Activated naive CD4-positive, alpha-beta T cell treated with anti-CD3 and anti-CD28 coated beads, Interleukin-2, amount 50 U/mL, for 16 hours (primary cell): Measurements from ENCODE around the gene BHMT2.

Experiments
- DNase-seq: peaks from one replicate; pipeline ENCODE4 v3.0.0-alpha.2; 2020

Gene BHMT2

GRCh38 chr5:79074641-79075040 lies 5.1 kb downstream of the BHMT2 start:
- DNase-seq: no peak

- DNase-seq: no peak
These were observed 6.3 kb downstream of the BHMT2 start for GRCh38 chr5:79075646-79076426.

- no peak for DNase-seq
These were observed 7.3 kb downstream of the BHMT2 start for GRCh38 chr5:79076819-79077218.

- no peak for DNase-seq
These were observed 8.3 kb downstream of the BHMT2 start for GRCh38 chr5:79077680-79078365.

GRCh38 chr5:79080804-79081203 lies 11.2 kb downstream of the BHMT2 start:
- DNase-seq: no peak

- DNase-seq: no peak
These were observed 12.2 kb downstream of the BHMT2 start for GRCh38 chr5:79081779-79082178.

GRCh38 chr5:79086116-79086515 lies 16.5 kb downstream of the BHMT2 start:
- DNase-seq: no peak

GRCh38 chr5:79088507-79088906 lies 18.9 kb downstream of the BHMT2 start:
- no peak for DNase-seq

- DNase-seq: no peak
These were observed 21.5 kb downstream of the BHMT2 start for GRCh38 chr5:79091064-79091463.

- DNase-seq: no peak
These were observed 24.2 kb downstream of the BHMT2 start for GRCh38 chr5:79093762-79094161.

- DNase-seq: no peak
These were observed 36.3 kb downstream of the BHMT2 start for GRCh38 chr5:79105868-79106267.

- no peak for DNase-seq
These were observed 37.6 kb downstream of the BHMT2 start for GRCh38 chr5:79107020-79107796.

GRCh38 chr5:79108086-79108485 lies 38.5 kb downstream of the BHMT2 start:
- DNase-seq: no peak

- no peak for DNase-seq
These were observed 39.2 kb downstream of the BHMT2 start for GRCh38 chr5:79108792-79109191.

GRCh38 chr5:79109527-79110492 lies 40.2 kb downstream of the BHMT2 start:
- DNase-seq: peak; percentile 35

GRCh38 chr5:79111387-79111959 lies 41.9 kb downstream of the BHMT2 start, which contains the start of gene BHMT:
TSS of gene BHMT (plus strand) at chr5:79111809. CDS start at chr5:79111886, 77 bp downstream.
- no peak for DNase-seq

GRCh38 chr5:79111960-79112702 lies 42.6 kb downstream of the BHMT2 start:
- DNase-seq: no peak

GRCh38 chr5:79112703-79113058 lies 43.1 kb downstream of the BHMT2 start:
- DNase-seq: no peak

GRCh38 chr5:79119486-79119885 lies 49.9 kb downstream of the BHMT2 start:
- DNase-seq: no peak

GRCh38 chr5:79120221-79120620 lies 50.7 kb downstream of the BHMT2 start:
- DNase-seq: no peak

- no peak for DNase-seq
These were observed 53.4 kb downstream of the BHMT2 start for GRCh38 chr5:79122973-79123372.
